ENCODE results near the gene HK2.

HK2 gene

DNA sequence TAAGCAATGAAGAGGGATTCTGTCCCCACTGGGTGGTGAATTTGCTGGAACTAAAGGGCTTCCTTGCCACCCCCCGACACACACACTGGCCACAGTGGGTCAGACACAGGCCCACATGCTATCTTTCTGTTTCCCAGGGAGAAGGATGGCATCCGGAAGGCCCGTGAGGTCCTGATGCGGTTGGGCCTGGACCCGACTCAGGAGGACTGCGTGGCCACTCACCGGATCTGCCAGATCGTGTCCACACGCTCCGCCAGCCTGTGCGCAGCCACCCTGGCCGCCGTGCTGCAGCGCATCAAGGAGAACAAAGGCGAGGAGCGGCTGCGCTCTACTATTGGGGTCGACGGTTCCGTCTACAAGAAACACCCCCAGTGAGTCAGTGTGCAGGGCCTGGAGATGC lies 44.6 kb downstream of the HK2 start:
- TF ChIP-seq, protein P1, sequence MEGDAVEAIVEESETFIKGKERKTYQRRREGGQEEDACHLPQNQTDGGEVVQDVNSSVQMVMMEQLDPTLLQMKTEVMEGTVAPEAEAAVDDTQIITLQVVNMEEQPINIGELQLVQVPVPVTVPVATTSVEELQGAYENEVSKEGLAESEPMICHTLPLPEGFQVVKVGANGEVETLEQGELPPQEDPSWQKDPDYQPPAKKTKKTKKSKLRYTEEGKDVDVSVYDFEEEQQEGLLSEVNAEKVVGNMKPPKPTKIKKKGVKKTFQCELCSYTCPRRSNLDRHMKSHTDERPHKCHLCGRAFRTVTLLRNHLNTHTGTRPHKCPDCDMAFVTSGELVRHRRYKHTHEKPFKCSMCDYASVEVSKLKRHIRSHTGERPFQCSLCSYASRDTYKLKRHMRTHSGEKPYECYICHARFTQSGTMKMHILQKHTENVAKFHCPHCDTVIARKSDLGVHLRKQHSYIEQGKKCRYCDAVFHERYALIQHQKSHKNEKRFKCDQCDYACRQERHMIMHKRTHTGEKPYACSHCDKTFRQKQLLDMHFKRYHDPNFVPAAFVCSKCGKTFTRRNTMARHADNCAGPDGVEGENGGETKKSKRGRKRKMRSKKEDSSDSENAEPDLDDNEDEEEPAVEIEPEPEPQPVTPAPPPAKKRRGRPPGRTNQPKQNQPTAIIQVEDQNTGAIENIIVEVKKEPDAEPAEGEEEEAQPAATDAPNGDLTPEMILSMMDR (IDR thresholded peaks at IDR 0.05; ENCODE audit: insufficient read depth, missing control alignments), result no peak
- FAIRE-seq (no peak), DNase-seq (ENCODE audit: insufficient read length, low spot score) (no peak)

DNA sequence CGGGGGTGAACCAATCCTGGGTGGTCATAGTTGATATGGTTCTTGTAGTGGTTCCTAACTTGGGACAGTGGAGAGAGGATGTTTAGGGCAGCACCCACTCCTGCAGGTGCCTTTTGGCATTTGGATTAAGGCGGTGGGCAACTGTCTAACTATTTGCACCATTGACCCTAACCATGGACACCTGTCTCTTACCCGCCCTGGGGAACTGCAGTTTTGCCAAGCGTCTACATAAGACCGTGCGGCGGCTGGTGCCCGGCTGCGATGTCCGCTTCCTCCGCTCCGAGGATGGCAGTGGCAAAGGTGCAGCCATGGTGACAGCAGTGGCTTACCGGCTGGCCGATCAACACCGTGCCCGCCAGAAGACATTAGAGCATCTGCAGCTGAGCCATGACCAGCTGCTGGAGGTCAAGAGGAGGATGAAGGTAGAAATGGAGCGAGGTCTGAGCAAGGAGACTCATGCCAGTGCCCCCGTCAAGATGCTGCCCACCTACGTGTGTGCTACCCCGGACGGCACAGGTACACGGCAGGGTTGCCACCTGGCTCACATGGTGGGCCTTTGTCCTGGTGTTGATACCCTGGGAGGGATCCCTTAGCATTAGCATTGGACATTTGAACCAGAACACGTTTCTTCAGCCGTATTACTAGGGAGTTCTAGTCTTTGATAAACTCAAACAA lies 46.3 kb downstream of the HK2 start:
- FAIRE-seq, result no peak
- DNase-seq (ENCODE audit: insufficient read length, low spot score), result no peak
- TF ChIP-seq, protein P1 (IDR thresholded peaks at IDR 0.05; ENCODE audit: insufficient read depth, missing control alignments), result no peak

DNA sequence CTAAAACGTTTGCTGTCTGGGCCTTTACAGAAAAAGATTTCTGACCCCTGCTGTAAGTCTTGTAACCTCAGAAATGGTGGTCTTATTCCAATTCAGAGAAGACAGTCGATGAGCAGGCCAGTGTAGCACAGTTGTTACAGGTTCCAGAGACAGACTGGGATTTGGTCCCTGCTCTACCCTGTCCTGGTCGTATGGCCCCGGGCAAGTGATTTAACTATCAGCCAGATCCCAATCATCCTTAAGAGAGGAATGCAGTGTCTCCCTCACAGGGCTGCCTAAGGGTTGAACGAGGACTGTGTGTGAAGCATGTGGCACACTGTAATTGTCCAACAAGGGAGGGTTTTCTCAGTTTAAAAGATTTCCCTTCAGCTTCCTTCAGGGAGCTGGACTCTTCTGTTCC lies 47.2 kb downstream of the HK2 start:
- DNase-seq (ENCODE audit: insufficient read length, low spot score), result no peak
- FAIRE-seq, result no peak
- TF ChIP-seq, protein P1 (IDR thresholded peaks at IDR 0.05; ENCODE audit: insufficient read depth, missing control alignments), result no peak

DNA sequence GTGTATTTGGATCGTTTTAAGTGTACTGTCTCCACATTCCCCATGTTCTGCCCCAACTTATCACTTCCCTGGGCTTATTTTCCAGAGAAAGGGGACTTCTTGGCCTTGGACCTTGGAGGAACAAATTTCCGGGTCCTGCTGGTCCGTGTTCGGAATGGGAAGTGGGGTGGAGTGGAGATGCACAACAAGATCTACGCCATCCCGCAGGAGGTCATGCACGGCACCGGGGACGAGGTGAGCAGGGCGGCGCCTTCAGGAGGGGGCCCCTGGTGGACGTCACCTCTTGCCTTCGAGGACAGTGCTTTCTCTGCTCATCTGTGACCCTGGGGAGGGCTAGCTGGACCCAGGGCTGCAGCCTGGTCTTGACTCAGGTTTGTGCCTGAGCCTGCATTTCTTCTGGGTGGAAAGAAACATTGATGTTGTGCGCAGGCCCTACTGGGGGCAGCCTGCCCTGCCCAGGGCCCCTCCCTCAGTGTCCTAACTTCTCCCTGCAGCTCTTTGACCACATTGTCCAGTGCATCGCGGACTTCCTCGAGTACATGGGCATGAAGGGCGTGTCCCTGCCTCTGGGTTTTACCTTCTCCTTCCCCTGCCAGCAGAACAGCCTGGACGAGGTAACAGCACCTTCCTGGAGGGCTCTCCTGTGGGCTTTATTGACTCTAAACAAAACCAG lies 47.8 kb downstream of the HK2 start:
- TF ChIP-seq, protein P1 (IDR thresholded peaks at IDR 0.05; ENCODE audit: insufficient read depth, missing control alignments), result no peak
- DNase-seq (ENCODE audit: insufficient read length, low spot score) (no peak), FAIRE-seq (no peak)

DNA sequence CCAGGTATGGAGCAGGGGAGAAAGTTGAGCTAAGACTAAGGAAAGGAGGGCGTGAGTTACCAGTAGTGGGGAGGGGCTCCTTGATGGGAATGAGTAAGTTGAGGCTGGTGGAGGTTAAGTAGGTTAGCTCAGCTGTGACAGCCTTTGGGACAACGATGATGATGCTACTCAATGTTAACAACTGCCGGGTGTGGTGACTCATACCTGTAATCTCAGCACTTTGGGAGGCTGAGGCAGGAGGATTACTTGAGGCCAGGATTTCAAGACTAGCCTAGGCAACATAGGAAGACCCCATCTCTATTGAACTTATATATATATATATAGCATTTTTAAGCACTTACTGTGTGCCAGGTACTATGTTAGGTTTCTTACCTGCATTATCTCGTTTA lies 48.4 kb downstream of the HK2 start:
- no peak for FAIRE-seq
- TF ChIP-seq, protein P1 (IDR thresholded peaks at IDR 0.05; ENCODE audit: insufficient read depth, missing control alignments), result no peak
- DNase-seq (ENCODE audit: insufficient read length, low spot score), result no peak

DNA sequence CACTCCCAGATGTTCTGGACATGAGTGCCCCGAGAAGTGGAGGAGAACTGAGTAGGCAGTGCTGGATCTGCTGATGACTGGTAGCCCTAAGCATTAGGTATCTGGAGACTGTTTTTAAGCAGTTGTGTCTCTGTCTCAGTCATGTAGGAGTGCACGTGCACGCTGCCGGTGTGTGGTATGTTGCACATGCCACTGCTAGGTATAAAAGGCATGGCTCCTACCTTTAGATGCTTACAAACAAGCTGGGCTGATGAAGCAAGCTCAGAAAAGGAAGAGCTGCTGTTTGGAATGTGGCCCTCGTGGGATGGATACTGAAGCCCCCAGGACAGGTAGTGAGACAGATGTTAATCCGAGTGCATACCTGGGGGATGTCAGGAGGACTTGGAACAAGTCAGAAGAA lies 49.1 kb downstream of the HK2 start:
- TF ChIP-seq, protein P1 (IDR thresholded peaks at IDR 0.05; ENCODE audit: insufficient read depth, missing control alignments), result no peak
- FAIRE-seq, result no peak
- no peak for DNase-seq (ENCODE audit: insufficient read length, low spot score)

DNA sequence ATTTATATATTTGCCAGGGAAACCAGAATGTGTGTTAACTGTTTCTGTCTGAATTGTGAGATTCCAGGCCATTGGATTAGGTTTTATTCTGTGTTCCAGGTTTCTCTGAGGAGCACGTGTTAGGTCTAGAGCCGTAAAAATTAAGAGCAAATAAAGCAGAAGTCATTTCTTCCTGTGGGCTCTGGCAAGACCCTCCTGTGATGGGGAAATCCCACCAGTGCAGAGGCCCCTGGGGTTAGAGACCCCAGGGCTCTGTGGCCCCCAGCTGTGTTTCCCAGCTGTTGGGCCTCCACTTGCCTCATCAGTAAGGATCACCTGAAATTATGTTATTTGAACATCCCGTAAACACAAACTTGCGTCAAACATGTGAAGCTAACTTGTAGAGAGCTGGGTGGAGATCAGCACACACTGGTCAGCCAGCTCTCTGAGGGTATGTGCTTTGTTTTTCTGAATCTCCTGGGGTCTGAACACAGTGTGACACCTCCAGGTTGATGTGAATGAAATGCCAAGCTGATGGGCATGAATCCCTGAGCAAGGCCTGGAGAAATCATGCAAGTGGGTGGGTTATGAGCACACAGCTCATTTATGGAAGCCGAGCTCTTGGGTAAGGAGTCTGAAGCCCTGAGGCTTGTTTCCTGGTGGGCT lies 50.3 kb downstream of the HK2 start:
- no peak for DNase-seq (ENCODE audit: insufficient read length, low spot score)
- TF ChIP-seq, protein P1 (IDR thresholded peaks at IDR 0.05; ENCODE audit: insufficient read depth, missing control alignments), result no peak
- no peak for FAIRE-seq
